Measurements from ENCODE around the gene ABCD2. TPM values are rescaled to one million over a fixed set of nuclear protein-coding genes. Genes with fewer than 3 reads are reported as not detected.

Gene ABCD2
- total RNA-seq, 1 experiment from 2014 or later = not detected

DNA sequence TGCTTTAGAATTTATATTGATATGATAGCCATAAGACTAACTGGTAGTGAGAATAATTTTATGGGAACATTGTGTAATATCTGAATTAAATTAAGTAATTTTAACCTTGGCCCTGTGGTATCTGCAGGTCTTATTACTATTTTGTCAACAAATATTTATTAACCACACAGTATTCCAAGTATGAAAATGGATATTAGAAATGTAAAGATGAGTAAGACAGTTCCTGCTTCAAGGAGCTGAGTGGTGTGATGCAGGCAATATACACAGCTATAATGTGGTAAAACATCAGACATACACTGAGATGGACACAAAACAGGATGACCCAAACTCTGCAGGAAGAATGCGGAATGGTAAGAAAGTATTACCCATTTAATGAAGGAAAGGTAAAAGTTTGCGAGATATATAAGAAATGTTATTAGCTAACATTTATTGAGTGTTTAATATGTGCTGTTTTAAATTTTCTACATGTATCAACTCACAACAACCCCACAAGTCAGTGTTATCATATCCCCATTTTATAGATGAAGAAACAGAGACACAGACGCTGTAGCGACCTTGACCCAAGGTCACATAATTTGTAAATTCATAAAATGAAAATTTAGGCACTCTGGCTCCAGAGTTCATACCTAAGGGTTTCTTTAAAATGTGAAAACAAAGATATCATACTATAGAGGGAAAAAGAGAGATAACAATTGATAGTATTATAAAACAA is 12.7 kb downstream of the ABCD2 start:
- no peaks in the 10 kb centered on the region for H3K9me3 ChIP-seq (ENCODE audit: control insufficient read depth, low read depth, low read length)
- H3K14ac ChIP-seq (ENCODE audit: insufficient read depth, low read length) = no peak overlapping the region
- H3K4me1 ChIP-seq (ENCODE audit: insufficient read depth, low read length) = no peaks in the 10 kb centered on the region
- no peak overlapping the region for H3K23ac ChIP-seq (ENCODE audit: insufficient read length, low read depth, low read length)
- no peaks in the 10 kb centered on the region for H3K79me2 ChIP-seq (ENCODE audit: insufficient read depth, low read length)
- H3K18ac ChIP-seq (ENCODE audit: insufficient read length, low read depth, low read length) = no peak overlapping the region
- no peak overlapping the region for H3K4ac ChIP-seq (ENCODE audit: low read depth, low read length)
- no CpG with 5 or more reads among the region's 4 CpGs for WGBS (ENCODE audit: extremely low coverage, insufficient read length, low lambda C conversion rate)
- TF ChIP-seq, protein P1, sequence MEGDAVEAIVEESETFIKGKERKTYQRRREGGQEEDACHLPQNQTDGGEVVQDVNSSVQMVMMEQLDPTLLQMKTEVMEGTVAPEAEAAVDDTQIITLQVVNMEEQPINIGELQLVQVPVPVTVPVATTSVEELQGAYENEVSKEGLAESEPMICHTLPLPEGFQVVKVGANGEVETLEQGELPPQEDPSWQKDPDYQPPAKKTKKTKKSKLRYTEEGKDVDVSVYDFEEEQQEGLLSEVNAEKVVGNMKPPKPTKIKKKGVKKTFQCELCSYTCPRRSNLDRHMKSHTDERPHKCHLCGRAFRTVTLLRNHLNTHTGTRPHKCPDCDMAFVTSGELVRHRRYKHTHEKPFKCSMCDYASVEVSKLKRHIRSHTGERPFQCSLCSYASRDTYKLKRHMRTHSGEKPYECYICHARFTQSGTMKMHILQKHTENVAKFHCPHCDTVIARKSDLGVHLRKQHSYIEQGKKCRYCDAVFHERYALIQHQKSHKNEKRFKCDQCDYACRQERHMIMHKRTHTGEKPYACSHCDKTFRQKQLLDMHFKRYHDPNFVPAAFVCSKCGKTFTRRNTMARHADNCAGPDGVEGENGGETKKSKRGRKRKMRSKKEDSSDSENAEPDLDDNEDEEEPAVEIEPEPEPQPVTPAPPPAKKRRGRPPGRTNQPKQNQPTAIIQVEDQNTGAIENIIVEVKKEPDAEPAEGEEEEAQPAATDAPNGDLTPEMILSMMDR (conservative IDR thresholded peaks at IDR 0.05) = no peak
- H2AFZ ChIP-seq (ENCODE audit: low read length) = no peak overlapping the region
- Mint-ChIP-seq H3K27ac (no peak overlapping the region; a peak in 1 of 7 replicates), H3K4me3 (no peak overlapping the region), H3K9me3 (no peaks in the 10 kb centered on the region), H3K27me3 (ENCODE audit: low read depth) (no peaks in the 10 kb centered on the region; the same call in 1 of the 2 replicates), H3K36me3 (ENCODE audit: insufficient read depth in 1 of 3, low read depth in 3 of 3) (no peaks in the 10 kb centered on the region), H3K4me1 (peaks cover 4 to 5% of the 10 kb centered on the region in 2 experiments; a peak in 3 of 4 replicates)
- H3K56ac ChIP-seq (ENCODE audit: insufficient read length, low read depth, low read length) = no peak overlapping the region
- no peaks in the 10 kb centered on the region for H3K23me2 ChIP-seq (ENCODE audit: insufficient read length, low read depth, low read length, poor library complexity, severe bottlenecking)
- no peak overlapping the region for H2AK5ac ChIP-seq (ENCODE audit: insufficient read length, low read length)
- H2BK15ac ChIP-seq (ENCODE audit: low read depth, low read length) = no peak overlapping the region
- H3K79me1 ChIP-seq (ENCODE audit: insufficient read depth, low read depth, low read length, poor library complexity, severe bottlenecking) = no peaks in the 10 kb centered on the region
- H2BK120ac ChIP-seq (ENCODE audit: low read depth, low read length, poor library complexity, severe bottlenecking) = no peak overlapping the region
- no peak overlapping the region for H4K5ac ChIP-seq (ENCODE audit: insufficient read length, low read depth, low read length)
- no peak overlapping the region for H4K91ac ChIP-seq (ENCODE audit: insufficient read length, low read depth, low read length)
- no peak overlapping the region for H4K8ac ChIP-seq (replicated peaks; ENCODE audit: insufficient read length, low read depth, low read length)
- H3K27ac ChIP-seq (ENCODE audit: insufficient read length, low read depth, low read length) = no peak overlapping the region
- H2BK20ac ChIP-seq (ENCODE audit: low read depth, low read length, poor library complexity, severe bottlenecking) = no peak overlapping the region
- no peak overlapping the region for H3T11ph ChIP-seq (ENCODE audit: low read length)
- H3K4me2 ChIP-seq (ENCODE audit: insufficient read depth, insufficient read length, low read length) = no peak overlapping the region
- no peaks in the 10 kb centered on the region for H3K27me3 ChIP-seq (ENCODE audit: insufficient read depth, low read length)
- no peaks in the 10 kb centered on the region for H4K20me1 ChIP-seq (ENCODE audit: control insufficient read depth, insufficient read depth, insufficient read length)
- no peak overlapping the region for H2BK5ac ChIP-seq (ENCODE audit: insufficient read length, low read length)
- H3K9ac ChIP-seq (ENCODE audit: extremely low read depth, insufficient read length, low read length) = no peak overlapping the region
- no peak overlapping the region for H2BK12ac ChIP-seq (ENCODE audit: insufficient read length, low read depth, low read length)
- DNase-seq = no peak

All from H9 (cell line).